CD4-positive, CD25-positive, alpha-beta regulatory T cell (primary cell): ENCODE results near the gene TMEM176B. TPM values are rescaled to one million over a fixed set of nuclear protein-coding genes. Genes with fewer than 3 reads are reported as not detected.
A peak's percentile ranks its signal among the peaks of the same experiment; 100 is the strongest.

Source experiments
- ATAC-seq, 2 donors: fragments of 150-1000 bp; cut with Tn5 transposase; one replicate each; pipeline ENCODE4 v1.10.0; 2021; ENCODE audit warnings: low read depth in 2 of 2, moderate number of reproducible peaks in 2 of 2, moderate library complexity in 1 of 2
- DNase-seq, 3 donors: peaks; one replicate each; pipeline versions ENCODE4 v3.0.0 to v3.0.0-alpha.2; 2012 to 2022; ENCODE audit warnings: mixed read lengths in 1 of 3
- H3K27ac ChIP-seq: one replicate; pipeline ENCODE4 v1.7.0; 2013; ENCODE audit warnings: mild to moderate bottlenecking, low read length; ENCODE audit not compliant: insufficient read depth, poor library complexity, severe bottlenecking
- H3K27me3 ChIP-seq: one replicate; pipeline ENCODE4 v1.7.0; 2013; ENCODE audit warnings: low read length; ENCODE audit not compliant: control insufficient read depth, insufficient read depth
- H3K36me3 ChIP-seq: one replicate; pipeline ENCODE4 v1.7.0; 2013; ENCODE audit warnings: mild to moderate bottlenecking, low read length, moderate library complexity; ENCODE audit not compliant: control insufficient read depth, insufficient read depth
- H3K4me1 ChIP-seq: 2 replicates; pipeline ENCODE4 v1.7.0; 2013; ENCODE audit warnings: mild to moderate bottlenecking, low read length; ENCODE audit not compliant: insufficient read depth, control insufficient read depth, poor library complexity, severe bottlenecking
- H3K4me3 ChIP-seq: one replicate; pipeline ENCODE4 v1.7.0; 2013; ENCODE audit warnings: low read depth, mild to moderate bottlenecking, low read length, moderate library complexity
- H3K9me3 ChIP-seq, 2 experiments: 1 replicate in 1 of 2; 2 replicates in 1 of 2; pipeline ENCODE4 v1.7.0; 2013; ENCODE audit warnings: low read length in 2 of 2, mild to moderate bottlenecking in 1 of 2, moderate library complexity in 1 of 2; ENCODE audit not compliant: control insufficient read depth in 2 of 2
- H3K27ac Mint-ChIP-seq, 3 donors: one replicate each; pipeline ENCODE4 v1.8.0; 2020 to 2022; ENCODE audit warnings: mild to moderate bottlenecking in 3 of 3, mixed read lengths in 3 of 3, moderate library complexity in 2 of 3
- H3K27me3 Mint-ChIP-seq: one replicate; pipeline ENCODE4 v1.8.0; 2022; ENCODE audit warnings: mild to moderate bottlenecking, mixed read lengths
- H3K36me3 Mint-ChIP-seq: one replicate; pipeline ENCODE4 v1.8.0; 2020; ENCODE audit warnings: mixed read lengths
- H3K4me1 Mint-ChIP-seq, 4 donors: one replicate each; pipeline ENCODE4 v1.8.0; 2020 to 2022; ENCODE audit warnings: mixed read lengths in 4 of 4, mild to moderate bottlenecking in 1 of 4
- H3K4me3 Mint-ChIP-seq, 4 donors: one replicate each; pipeline ENCODE4 v1.8.0; 2020 to 2022; ENCODE audit warnings: mild to moderate bottlenecking in 4 of 4, mixed read lengths in 4 of 4, moderate library complexity in 3 of 4
- H3K9me3 Mint-ChIP-seq, 7 donors: one replicate each; pipeline ENCODE4 v1.8.0; 2020 to 2022; ENCODE audit warnings: mixed read lengths in 7 of 7, mild to moderate bottlenecking in 3 of 7, moderate library complexity in 2 of 7
- polyA plus RNA-seq, 4 donors: library from polyadenylated mRNA; unstranded; fragments of 300-500 nt; fragmentation: Illumina TruSeq; gene quantifications; one replicate each; pipeline ENCODE4 v1.2.3, GENCODE V29; 2021
- total RNA-seq: library from RNA; stranded (reverse); gene quantifications from one replicate; pipeline ENCODE4 v1.2.3, GENCODE V29; 2022

Gene TMEM176B
- total and polyA plus RNA-seq, 5 donors from 2014 or later, result 0.21 to 1.0 (median 0.33) TPM; not detected in 2

DNA sequence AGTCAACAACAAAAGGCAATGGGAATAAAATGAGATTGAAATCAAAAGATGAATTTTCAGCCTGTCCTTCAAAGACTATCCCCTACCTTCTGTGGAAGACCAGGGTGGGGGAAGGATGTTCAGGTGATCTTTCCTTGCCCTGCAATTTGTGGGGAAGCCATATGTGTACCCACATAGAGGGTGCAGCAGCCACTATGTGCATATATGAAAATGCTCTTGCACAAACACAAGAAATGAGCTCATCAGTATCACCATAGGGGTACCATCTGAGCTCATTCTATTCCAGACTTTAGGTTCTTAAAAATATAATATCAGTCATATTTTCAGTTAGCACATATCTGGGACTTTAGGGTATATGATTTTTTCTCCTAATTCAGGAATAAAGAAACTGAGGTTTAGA is 45.2 kb downstream of the TMEM176B start:
- no peaks in the 10 kb centered on the region for H3K36me3 ChIP-seq
- H3K4me3 ChIP-seq, result peak overlapping the region; percentile 65
- Mint-ChIP-seq H3K4me3 (peak overlapping the region; percentile 60 to 87 (median 80)), H3K27me3 (peaks cover 4% of the 10 kb centered on the region), H3K9me3 (peaks cover 0 to 3% (median 0%) of the 10 kb centered on the region in 7 donors), H3K27ac (peak overlapping the region; percentile 90 to 97 (median 92)), H3K4me1 (peaks cover 6 to 61% (median 48%) of the 10 kb centered on the region in 4 donors), H3K36me3 (no peaks in the 10 kb centered on the region)
- H3K27me3 ChIP-seq, result no peaks in the 10 kb centered on the region
- H3K27ac ChIP-seq, result peak overlapping the region; percentile 69
- DNase-seq, result no peak
- peaks cover 34% of the 10 kb centered on the region for H3K4me1 ChIP-seq
- ATAC-seq, result no peak
- H3K9me3 ChIP-seq, result no peaks in the 10 kb centered on the region

DNA sequence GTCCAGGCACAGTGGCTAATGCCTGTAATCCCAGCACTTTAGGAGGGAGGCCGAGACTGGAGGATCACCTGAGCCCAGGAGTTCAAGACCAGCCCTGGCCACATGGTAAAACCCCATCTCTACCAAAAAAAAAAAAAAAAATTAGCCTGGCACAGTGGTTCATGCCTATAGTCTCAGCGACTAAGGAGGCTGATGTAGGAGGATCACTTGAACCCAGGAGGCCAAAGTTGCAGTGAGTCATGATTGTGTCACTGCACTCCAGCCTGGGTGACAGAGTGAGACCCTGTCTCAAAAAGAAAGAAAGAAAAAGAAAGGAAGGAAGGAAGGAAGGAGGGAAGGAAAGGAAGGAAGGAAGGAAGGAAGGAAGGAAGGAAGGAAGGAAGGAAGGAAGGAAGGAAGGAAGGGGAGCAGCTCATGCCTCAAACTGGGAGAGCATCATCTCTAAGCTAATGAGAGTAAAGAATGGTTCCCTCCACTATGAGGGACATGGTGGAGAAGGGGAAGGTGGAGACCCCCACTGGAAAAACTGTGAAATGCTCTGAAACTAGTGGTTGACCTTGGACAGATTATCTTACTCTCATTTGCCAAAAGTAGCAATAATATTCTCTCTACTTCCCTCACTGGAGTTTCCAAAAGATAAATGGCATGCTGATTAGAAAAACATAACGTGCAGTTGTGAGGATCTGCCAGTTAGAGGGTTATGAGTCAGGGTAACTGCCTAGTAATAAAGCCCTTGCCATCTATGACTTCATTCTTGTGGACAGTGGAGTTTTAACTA is 46.1 kb downstream of the TMEM176B start:
- Mint-ChIP-seq H3K4me3 (peak overlapping the region; percentile 61 to 90 (median 77)), H3K9me3 (no peaks in the 10 kb centered on the region), H3K4me1 (peaks cover 6 to 70% (median 55%) of the 10 kb centered on the region in 4 donors), H3K36me3 (no peaks in the 10 kb centered on the region), H3K27ac (peak overlapping the region; percentile 80 to 93 (median 89)), H3K27me3 (peaks cover 4% of the 10 kb centered on the region)
- ATAC-seq (peak in 1 of 2 donors; percentile 34), DNase-seq (peak in 1 of 3 donors; percentile 56)
- peak overlapping the region; percentile 69 for H3K27ac ChIP-seq
- H3K9me3 ChIP-seq, result no peaks in the 10 kb centered on the region
- no peaks in the 10 kb centered on the region for H3K27me3 ChIP-seq
- H3K4me1 ChIP-seq, result peaks cover 43% of the 10 kb centered on the region
- H3K4me3 ChIP-seq, result peak overlapping the region; percentile 54
- no peaks in the 10 kb centered on the region for H3K36me3 ChIP-seq

DNA sequence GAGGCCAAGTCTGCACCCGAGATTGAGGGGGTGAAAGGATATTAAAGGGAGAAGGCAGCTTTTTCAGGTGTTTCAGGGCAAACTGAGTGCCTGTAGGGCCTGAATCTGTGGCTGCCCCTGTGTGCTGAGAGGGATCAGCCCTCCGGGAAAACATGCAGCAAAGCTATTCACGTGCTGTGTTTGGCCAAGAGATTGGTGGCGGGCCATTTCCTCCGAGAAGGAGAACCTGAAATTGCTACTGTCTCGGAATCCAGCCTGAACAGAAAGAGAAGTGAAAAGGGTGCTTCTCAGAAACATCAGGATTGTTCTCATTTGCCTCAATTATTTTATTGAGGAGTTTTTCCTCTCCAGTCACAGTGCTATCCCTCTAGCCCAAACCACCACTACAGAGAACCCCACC is 46.9 kb downstream of the TMEM176B start:
- Mint-ChIP-seq H3K27me3 (peaks cover 4% of the 10 kb centered on the region), H3K27ac (peak overlapping the region; percentile 52 to 93 (median 71)), H3K9me3 (no peaks in the 10 kb centered on the region), H3K4me1 (peaks cover 8 to 78% (median 59%) of the 10 kb centered on the region in 4 donors), H3K4me3 (peak overlapping the region in 1 of 4 donors; percentile 46), H3K36me3 (no peaks in the 10 kb centered on the region)
- Histone ChIP-seq H3K4me1 (peaks cover 51% of the 10 kb centered on the region), H3K27ac (peak overlapping the region; percentile 69), H3K4me3 (no peak overlapping the region), H3K9me3 (no peaks in the 10 kb centered on the region), H3K27me3 (no peaks in the 10 kb centered on the region), H3K36me3 (no peaks in the 10 kb centered on the region)
- ATAC-seq (no peak), DNase-seq (no peak)

DNA sequence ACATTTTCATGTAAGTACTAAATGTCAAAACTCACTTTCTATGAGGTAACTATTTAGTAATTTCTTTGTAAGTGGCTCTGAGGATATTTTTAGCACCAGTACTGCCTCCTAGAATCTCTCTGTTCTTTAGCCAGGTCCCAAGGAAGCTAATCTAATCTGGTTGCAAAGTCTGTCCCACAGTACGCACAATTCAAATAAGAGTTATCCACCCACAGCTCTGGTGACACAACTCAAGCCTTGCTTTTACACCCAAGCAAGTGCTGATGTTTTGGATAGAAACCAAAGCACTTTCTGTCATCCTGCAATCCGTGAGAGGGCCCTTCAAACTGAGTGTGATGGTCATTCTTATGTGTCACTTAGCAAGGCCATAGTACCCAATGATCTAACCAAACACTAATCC is 48.5 kb downstream of the TMEM176B start:
- Histone ChIP-seq H3K36me3 (no peaks in the 10 kb centered on the region), H3K27ac (no peak overlapping the region), H3K27me3 (no peaks in the 10 kb centered on the region), H3K4me1 (peaks cover 66% of the 10 kb centered on the region), H3K9me3 (no peaks in the 10 kb centered on the region), H3K4me3 (no peak overlapping the region)
- Mint-ChIP-seq H3K36me3 (peaks cover 3% of the 10 kb centered on the region), H3K27me3 (peaks cover 4% of the 10 kb centered on the region), H3K4me3 (no peak overlapping the region), H3K4me1 (peaks cover 7 to 90% (median 65%) of the 10 kb centered on the region in 4 donors), H3K9me3 (no peaks in the 10 kb centered on the region), H3K27ac (peak overlapping the region in 2 of 3 donors; percentile 32 to 55)
- ATAC-seq (no peak), DNase-seq (no peak)

DNA sequence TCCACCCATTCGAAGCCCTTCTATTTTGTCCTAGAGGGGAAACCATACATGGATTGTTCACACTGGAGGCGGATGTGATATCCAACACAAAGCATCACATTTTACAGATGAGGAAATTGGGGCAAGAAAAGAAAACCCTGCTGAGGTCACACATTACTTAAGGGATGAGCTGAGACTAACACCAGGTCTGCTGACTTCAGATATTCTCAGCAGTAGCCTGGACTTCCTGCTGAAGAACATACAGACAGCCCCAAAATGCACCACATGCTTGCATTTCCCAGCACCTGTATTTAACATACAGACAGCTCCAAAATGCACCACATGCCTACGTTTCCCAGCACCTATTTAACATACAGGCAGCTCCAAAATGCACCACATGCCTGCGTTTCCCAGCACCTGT is 51.8 kb downstream of the TMEM176B start:
- Histone ChIP-seq H3K4me1 (peaks cover 69% of the 10 kb centered on the region), H3K9me3 (no peaks in the 10 kb centered on the region), H3K36me3 (peaks cover 21% of the 10 kb centered on the region), H3K4me3 (no peak overlapping the region), H3K27ac (peak overlapping the region; percentile 6), H3K27me3 (no peaks in the 10 kb centered on the region)
- ATAC-seq (peak; percentile 41 to 46), DNase-seq (no peak)
- Mint-ChIP-seq H3K9me3 (no peaks in the 10 kb centered on the region), H3K27ac (peak overlapping the region; percentile 59 to 91 (median 87)), H3K27me3 (no peaks in the 10 kb centered on the region), H3K4me3 (peak overlapping the region; percentile 11 to 42 (median 17)), H3K4me1 (peaks cover 11 to 90% (median 65%) of the 10 kb centered on the region in 4 donors), H3K36me3 (peaks cover 29% of the 10 kb centered on the region)

DNA sequence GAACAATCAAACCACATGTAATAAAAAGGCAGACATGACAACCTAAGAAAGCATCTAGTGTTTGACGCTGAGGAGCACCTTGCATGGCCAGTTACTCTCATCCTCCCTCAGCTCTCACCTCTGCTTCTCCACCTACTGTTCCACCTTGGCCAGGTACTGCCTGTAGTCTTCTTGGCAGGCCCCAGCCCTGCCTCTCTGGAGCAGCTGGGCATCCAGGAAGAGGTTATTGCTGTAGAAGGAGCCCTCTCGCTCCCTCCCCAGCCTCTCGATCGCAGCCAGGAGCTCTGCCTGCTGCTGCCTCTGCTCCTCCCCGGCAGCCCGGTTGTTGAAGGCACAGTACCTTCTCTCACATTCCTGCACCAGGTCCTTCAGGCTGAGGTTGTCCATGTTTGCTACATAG is 53.2 kb downstream of the TMEM176B start:
- Histone ChIP-seq H3K4me1 (peaks cover 82% of the 10 kb centered on the region), H3K36me3 (peaks cover 35% of the 10 kb centered on the region), H3K27me3 (no peaks in the 10 kb centered on the region), H3K4me3 (peak overlapping the region; percentile 7), H3K27ac (peak overlapping the region; percentile 1), H3K9me3 (no peaks in the 10 kb centered on the region)
- H3K27ac Mint-ChIP-seq, result peak overlapping the region; percentile 88 to 91 (median 89)
- no peaks in the 10 kb centered on the region for H3K9me3 Mint-ChIP-seq
- DNase-seq (no peak), ATAC-seq (no peak)
- H3K4me3 Mint-ChIP-seq, result peak overlapping the region; percentile 5 to 97 (median 39)
- H3K4me1 Mint-ChIP-seq, result peaks cover 19 to 93% (median 71%) of the 10 kb centered on the region in 4 donors
- H3K36me3 Mint-ChIP-seq, result peaks cover 44% of the 10 kb centered on the region
- no peaks in the 10 kb centered on the region for H3K27me3 Mint-ChIP-seq

DNA sequence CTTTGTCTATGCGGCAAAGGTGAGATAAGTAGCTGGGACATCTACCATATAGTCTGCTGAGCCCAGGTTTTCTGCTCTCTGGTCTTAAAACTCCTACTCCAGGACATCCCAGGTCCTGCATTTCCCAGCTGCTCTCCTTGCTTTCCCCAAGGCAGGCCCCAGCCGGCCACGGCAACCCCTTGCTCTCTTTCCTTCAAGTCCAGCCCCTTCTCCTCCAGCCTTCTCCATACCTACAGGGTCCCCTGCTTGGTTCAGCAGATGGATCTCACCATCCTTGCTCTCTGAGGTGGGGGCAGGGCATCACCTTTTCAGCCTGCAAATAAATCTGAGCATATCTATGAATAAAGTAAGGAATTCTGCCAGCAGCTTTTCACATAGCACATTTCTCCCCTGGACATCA is 54.3 kb downstream of the TMEM176B start:
- Mint-ChIP-seq H3K36me3 (peaks cover 54% of the 10 kb centered on the region), H3K27me3 (no peaks in the 10 kb centered on the region), H3K4me3 (peak overlapping the region; percentile 89 to 98 (median 96)), H3K4me1 (peaks cover 26 to 99% (median 79%) of the 10 kb centered on the region in 4 donors), H3K9me3 (no peaks in the 10 kb centered on the region), H3K27ac (peak overlapping the region; percentile 88 to 96 (median 91))
- Histone ChIP-seq H3K36me3 (peaks cover 46% of the 10 kb centered on the region), H3K4me3 (peak overlapping the region; percentile 53), H3K27me3 (no peaks in the 10 kb centered on the region), H3K9me3 (no peaks in the 10 kb centered on the region), H3K27ac (peak overlapping the region; percentile 39), H3K4me1 (peaks cover 89% of the 10 kb centered on the region)
- ATAC-seq, result no peak
- no peak for DNase-seq
